HG03565 (cell line): ENCODE measurements around the gene NLGN1.

Experiments
- ATAC-seq: cut with Tn5 transposase; IDR thresholded peaks from one replicate; pipeline ENCODE4 v1.9.1; 2021; ENCODE audit warnings: mild to moderate bottlenecking, moderate library complexity; ENCODE audit not compliant: unreplicated experiment

NLGN1 gene

GRCh38 chr3:173826901-173827609, 429.5 kb downstream of the NLGN1 start:
- no peak for ATAC-seq

- ATAC-seq = no peak
Measured at GRCh38 chr3:173838644-173839043, 441.1 kb downstream of the NLGN1 start.

DNA sequence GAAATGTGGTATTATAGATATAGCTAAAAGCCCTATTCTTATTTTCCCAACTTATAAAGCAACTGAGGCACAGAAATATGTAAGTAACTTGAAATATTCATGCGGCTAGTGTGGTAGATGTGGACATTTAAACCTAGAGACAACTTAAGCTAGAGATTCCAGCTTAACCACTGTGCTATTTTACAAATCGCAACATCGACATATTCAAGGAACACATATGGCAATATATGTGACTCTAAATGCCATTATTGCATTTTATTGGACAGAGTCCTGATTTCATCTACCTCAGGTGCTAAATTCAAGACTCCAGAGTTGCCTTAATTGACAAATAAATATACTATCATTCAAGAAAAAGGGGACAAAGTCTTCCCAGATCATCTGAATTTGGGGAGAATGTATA, 442.3 kb downstream of the NLGN1 start:
- ATAC-seq = no peak

DNA sequence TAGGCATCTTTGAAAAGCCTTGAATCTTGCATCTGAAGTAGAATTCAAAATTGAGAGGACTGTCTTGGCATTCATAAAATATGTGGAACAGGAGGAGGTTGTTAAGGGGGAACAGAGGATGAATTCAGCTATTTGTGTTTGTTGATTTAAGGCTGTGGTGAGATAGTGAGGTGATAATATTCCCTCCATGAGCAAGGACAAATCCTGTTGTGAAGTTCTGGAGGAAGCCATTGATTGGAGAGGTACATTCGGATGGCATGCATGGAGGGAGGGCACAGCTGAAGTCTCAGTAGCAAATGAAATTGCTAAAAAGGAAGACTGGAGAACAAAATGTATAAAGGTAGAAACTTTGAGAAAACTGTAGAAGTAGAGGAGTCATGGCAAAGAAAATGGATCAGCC, 443.8 kb downstream of the NLGN1 start:
- ATAC-seq = no peak

DNA sequence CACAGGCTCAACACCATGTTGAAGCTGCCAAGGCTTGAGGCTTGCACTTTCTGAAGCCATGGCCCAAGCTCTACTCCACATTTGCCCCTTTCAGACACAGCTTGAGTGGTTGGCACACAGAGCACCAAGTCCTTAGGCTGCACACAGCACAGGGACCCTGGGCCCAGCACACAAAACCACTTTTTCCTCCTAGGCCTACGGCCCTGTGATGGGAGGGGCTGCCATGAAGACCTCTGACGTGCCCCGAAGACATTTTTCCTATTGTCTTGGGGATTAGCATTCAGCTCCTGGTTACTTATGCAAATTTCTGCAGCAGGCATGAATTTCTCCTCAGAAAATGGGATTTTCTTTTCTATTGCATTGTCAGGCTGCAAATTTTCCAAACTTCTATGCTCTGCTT, 445.5 kb downstream of the NLGN1 start:
- no peak for ATAC-seq

GRCh38 chr3:173846584-173846983, 449.0 kb downstream of the NLGN1 start:
- no peak for ATAC-seq

- ATAC-seq = no peak
Measured at GRCh38 chr3:173849489-173849888, 451.9 kb downstream of the NLGN1 start.

- no peak for ATAC-seq
Measured at GRCh38 chr3:173857154-173857553, 459.6 kb downstream of the NLGN1 start.

DNA sequence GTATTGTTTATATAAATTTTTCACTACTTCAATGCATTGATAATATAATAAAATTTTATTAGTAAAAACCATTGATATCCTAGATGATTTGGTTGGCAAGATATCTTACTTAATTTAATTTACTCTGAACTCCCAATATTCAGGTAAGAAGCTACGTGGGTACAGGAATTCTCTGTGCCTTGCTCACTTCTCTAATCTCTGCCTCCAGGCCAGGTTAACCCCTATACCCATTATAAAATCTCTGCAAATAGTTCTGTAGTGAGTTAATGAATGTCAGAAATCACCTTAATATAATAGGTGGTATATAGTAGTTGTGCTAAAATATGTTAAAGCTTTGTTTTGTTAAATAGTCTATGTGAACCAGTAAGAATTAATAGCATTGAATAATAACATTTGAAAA, 465.2 kb downstream of the NLGN1 start:
- no peak for ATAC-seq

DNA sequence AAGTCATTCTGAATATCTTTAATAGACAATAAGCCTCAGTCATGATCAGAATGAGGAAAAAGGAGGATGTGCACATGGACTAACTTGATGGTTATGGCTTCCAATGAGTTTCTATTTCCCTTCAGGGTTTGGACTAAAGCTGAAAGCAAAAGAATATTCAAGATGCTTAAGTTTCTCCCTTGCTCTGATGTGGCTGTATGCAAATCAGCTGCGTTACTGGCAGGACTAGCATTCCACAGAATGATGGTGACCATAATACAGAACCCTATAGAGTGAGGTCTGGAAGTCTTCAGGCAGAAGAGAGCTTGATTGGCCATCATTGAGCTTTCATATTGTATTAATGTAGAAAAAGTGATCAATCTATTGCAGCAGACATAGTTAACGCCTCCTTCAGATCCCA, 466.0 kb downstream of the NLGN1 start:
- ATAC-seq = no peak

- ATAC-seq = no peak
Measured at GRCh38 chr3:173865900-173866498, 468.5 kb downstream of the NLGN1 start.

- ATAC-seq = no peak
Measured at GRCh38 chr3:173869766-173870165, 472.2 kb downstream of the NLGN1 start.

GRCh38 chr3:173870976-173871375, 473.4 kb downstream of the NLGN1 start:
- no peak for ATAC-seq

DNA sequence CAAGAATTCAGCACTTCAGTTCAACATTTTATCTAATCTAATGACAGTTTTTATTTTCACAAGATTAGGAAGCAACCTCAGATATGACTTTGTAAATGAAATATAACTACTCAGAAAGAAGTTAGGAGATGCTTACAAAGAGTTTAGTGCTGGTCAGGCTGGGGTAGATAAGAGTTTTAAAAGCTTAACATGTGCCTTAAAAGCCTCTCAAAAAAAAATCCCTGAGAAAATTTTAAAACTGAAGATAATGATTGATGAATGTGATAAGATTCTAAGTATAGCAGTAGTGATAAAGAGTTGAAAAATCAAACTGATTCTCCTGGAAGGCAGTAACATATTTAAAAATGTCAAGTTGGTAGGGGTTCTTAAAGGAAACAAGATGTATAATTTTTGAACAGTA, 478.2 kb downstream of the NLGN1 start:
- ATAC-seq = no peak

DNA sequence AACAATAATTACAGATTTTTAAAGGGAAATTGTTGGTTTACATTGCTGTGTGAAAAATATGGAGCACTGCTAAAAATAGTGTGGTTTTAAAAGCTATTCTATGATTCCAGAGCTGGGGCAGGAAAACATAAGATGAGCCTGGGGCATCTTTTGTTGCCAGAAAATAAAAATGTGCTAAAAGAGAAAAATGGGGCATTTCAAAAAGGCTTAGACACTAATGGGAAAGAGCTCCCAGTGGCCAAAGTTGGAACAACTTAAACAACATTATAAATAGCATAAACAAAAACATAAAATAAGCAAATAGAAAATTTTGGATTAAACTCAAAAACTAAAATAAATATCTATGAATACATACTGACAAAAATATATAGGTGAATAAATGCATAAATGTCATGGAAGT, 478.9 kb downstream of the NLGN1 start:
- ATAC-seq = no peak

DNA sequence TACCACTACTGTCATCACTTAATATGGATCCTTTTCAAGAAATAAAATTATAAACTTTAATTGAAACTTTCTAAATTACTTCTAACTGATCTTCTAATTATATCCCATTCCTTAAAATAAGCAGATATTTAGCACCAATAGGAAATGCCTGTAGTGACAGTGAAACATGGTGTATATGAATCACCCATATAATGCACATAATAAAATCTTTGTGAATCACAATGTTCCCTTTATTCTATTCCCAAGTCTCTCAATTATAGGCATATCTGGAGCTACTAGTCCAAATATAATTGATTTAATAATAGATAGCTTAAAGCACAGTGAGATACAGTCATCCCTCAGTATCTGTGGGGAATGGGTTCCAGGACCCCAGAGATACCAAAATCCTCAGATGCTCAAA, 490.3 kb downstream of the NLGN1 start:
- no peak for ATAC-seq

- ATAC-seq = no peak
Measured at GRCh38 chr3:173889596-173889995, 492.1 kb downstream of the NLGN1 start.

- no peak for ATAC-seq
Measured at GRCh38 chr3:173890091-173890490, 492.5 kb downstream of the NLGN1 start.

GRCh38 chr3:173891272-173892100, 493.9 kb downstream of the NLGN1 start:
- ATAC-seq = no peak

- ATAC-seq = no peak
Measured at GRCh38 chr3:173892547-173892946, 495.0 kb downstream of the NLGN1 start.

- no peak for ATAC-seq
Measured at GRCh38 chr3:173893066-173893465, 495.5 kb downstream of the NLGN1 start.

GRCh38 chr3:173893835-173894234, 496.3 kb downstream of the NLGN1 start:
- no peak for ATAC-seq
